ENCODE measurements around the gene GBGT1.

GBGT1 gene

DNA sequence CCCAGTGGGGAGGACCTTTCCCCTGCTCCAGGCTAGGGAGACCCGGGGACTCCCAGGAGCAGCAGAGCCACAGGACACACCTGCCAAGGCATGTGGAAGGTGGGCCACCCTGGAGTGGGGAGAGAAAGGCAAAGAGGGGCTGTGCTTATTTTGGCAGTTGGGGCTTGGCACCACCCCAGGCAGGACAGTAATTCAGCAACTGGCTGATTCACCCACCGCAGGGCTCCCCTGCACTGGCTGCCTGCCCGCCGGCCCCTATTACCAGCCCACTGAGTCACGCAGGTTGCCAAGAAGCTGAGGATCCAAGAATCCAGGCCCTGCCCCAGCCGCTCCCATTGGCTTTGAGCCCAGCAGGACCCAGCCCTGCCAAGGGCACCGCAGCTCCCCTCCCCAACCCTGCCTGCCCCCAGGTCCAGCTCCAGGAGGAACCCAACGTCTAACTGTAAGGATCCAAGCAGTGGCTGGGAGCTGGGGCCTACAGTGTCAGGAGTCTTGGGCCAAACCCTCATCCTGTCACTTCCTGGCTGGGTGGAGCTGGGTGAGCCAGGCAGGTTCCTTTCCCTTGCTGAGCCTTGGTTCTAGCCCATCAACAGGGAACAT lies 28.5 kb downstream of the GBGT1 start:
- Histone ChIP-seq H3K4me1 (ENCODE audit: control insufficient read depth, low read depth, low read length) (peaks cover 7% of the 10 kb centered on the region), H3K4me3 (ENCODE audit: low read length) (no peak overlapping the region), H3K9ac (ENCODE audit: low read length) (no peak overlapping the region), H3K27me3 (ENCODE audit: control insufficient read depth, insufficient read depth, low read length) (no peaks in the 10 kb centered on the region), H3K36me3 (ENCODE audit: control insufficient read depth, low read depth, low read length) (no peaks in the 10 kb centered on the region), H3K9me3 (ENCODE audit: control insufficient read depth, low read depth, low read length) (no peaks in the 10 kb centered on the region), H3K27ac (ENCODE audit: low read length) (no peak overlapping the region)

DNA sequence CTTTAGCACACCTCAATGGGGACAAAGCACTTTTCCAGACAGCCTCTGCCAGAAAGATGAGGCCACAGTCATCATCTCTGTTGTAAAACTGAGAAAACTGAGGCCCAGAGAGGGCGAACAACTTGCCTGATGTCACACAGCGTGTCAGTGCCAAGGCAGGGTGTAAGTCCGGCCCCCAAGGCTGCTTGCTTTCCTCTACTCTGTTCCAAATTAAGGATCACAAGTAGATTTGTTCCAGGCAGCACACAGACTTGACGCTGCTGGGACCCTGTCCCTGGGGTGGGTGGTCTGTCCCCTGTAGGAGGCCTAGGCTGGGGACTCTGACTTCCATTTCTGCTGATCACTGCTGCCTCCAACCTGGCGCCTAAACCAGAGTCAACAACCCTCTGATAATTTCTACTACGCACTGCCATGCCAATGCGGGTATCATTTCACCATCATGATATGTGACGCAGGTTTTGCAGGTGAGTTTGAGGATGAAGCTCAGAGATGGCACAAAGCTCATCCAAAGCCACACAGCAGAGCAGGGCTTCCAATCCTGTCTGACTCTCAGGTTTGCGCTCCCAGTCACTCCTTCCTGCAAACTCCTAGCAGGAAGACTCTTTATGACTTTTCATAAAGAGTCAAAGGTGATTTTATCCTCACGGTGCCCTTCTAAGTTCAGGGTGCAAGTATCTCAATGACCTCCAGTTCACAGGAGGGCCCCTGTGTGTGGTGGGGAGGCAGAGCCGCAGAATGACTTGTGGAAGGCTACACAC lies 29.1 kb downstream of the GBGT1 start:
- H3K4me1 ChIP-seq (ENCODE audit: control insufficient read depth, low read depth, low read length) = peaks cover 7% of the 10 kb centered on the region
- no peak overlapping the region for H3K9ac ChIP-seq (ENCODE audit: low read length)
- no peaks in the 10 kb centered on the region for H3K9me3 ChIP-seq (ENCODE audit: control insufficient read depth, low read depth, low read length)
- H3K4me3 ChIP-seq (ENCODE audit: low read length) = no peak overlapping the region
- no peak overlapping the region for H3K27ac ChIP-seq (ENCODE audit: low read length)
- no peaks in the 10 kb centered on the region for H3K27me3 ChIP-seq (ENCODE audit: control insufficient read depth, insufficient read depth, low read length)
- H3K36me3 ChIP-seq (ENCODE audit: control insufficient read depth, low read depth, low read length) = no peaks in the 10 kb centered on the region

DNA sequence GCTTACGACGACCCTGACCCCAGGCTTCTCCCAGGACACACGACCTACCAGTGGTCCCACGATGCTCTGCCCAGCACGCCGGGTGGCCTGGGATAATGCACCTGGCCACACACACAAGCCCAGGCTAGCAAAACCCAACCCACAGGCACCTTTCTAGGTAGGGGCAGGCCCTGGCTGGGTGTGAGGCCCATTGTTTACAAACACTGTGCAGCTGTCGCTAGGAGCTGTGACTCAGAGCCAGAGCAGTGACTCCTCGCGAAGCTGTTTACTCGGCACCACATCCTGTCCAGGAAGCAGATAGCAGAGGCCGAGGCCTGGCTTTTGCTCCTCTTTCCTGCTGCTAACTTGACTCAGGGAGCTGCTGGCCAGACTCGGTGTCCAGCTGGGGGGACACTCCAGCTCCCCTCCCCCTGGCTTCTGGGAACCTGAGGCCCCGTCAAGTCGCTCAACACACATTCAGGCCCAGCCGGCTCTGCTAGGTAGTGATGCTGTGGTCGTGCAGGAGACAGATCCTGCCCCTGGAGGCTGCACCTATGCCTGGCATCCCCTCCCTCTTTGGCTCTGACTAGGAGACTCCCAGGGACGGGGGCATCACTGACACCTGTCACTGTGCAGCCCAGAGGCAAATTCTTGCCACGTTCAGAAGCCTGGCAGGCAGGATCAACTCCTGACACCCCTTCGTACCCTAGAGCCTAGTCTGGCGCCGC lies 29.9 kb downstream of the GBGT1 start:
- no peaks in the 10 kb centered on the region for H3K9me3 ChIP-seq (ENCODE audit: control insufficient read depth, low read depth, low read length)
- H3K27me3 ChIP-seq (ENCODE audit: control insufficient read depth, insufficient read depth, low read length) = no peaks in the 10 kb centered on the region
- no peaks in the 10 kb centered on the region for H3K36me3 ChIP-seq (ENCODE audit: control insufficient read depth, low read depth, low read length)
- peaks cover 7% of the 10 kb centered on the region for H3K4me1 ChIP-seq (ENCODE audit: control insufficient read depth, low read depth, low read length)
- H3K27ac ChIP-seq (ENCODE audit: low read length) = no peak overlapping the region
- no peak overlapping the region for H3K4me3 ChIP-seq (ENCODE audit: low read length)
- peak overlapping the region; percentile 31 for H3K9ac ChIP-seq (ENCODE audit: low read length)

DNA sequence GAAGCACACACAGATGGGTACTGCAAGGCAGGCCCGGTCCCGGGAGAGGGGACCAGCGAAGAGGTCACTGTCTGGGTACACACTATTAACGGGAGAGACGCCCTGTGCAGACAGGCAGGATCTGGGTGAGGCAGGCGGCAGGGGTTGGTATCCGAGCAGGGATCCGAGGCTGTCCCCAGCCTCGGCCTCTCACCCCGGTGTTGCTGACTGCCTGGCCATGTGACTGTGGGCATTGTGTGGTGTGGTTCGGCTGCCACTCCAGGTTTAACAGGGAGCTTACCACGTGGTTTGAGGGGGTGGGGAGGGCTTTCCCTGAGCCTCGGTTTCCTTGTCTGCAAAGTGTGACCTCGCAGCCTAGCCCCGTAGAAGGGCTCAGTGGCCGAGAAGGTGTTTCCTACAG lies 31.5 kb downstream of the GBGT1 start:
- Histone ChIP-seq H3K9me3 (ENCODE audit: control insufficient read depth, low read depth, low read length) (no peaks in the 10 kb centered on the region), H3K4me1 (ENCODE audit: control insufficient read depth, low read depth, low read length) (peaks cover 7% of the 10 kb centered on the region), H3K27ac (ENCODE audit: low read length) (no peak overlapping the region), H3K27me3 (ENCODE audit: control insufficient read depth, insufficient read depth, low read length) (no peaks in the 10 kb centered on the region), H3K36me3 (ENCODE audit: control insufficient read depth, low read depth, low read length) (no peaks in the 10 kb centered on the region), H3K4me3 (ENCODE audit: low read length) (no peak overlapping the region), H3K9ac (ENCODE audit: low read length) (no peak overlapping the region)

DNA sequence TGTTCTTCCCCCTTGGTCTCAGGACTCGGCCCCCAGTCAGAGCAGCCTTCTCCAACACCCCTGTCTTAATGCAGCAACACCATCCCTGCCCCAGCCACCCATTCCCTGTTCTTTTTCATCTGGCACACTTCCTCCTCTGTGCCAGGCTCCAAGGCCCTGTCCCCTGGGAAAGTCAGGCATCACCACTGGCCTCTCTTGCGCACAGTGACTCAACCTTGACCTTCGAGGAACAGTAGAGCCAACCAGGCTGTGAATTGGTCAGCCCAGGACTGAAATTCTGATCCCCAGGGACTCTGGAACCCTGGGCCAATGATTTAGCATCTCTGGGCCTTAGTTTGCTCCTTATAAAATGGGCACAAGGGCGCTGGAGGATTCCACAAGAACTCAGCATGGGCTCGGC lies 32.2 kb downstream of the GBGT1 start:
- H3K4me1 ChIP-seq (ENCODE audit: control insufficient read depth, low read depth, low read length) = peaks cover 7% of the 10 kb centered on the region
- H3K4me3 ChIP-seq (ENCODE audit: low read length) = no peak overlapping the region
- no peak overlapping the region for H3K9ac ChIP-seq (ENCODE audit: low read length)
- H3K27me3 ChIP-seq (ENCODE audit: control insufficient read depth, insufficient read depth, low read length) = no peaks in the 10 kb centered on the region
- no peak overlapping the region for H3K27ac ChIP-seq (ENCODE audit: low read length)
- no peaks in the 10 kb centered on the region for H3K36me3 ChIP-seq (ENCODE audit: control insufficient read depth, low read depth, low read length)
- no peaks in the 10 kb centered on the region for H3K9me3 ChIP-seq (ENCODE audit: control insufficient read depth, low read depth, low read length)

DNA sequence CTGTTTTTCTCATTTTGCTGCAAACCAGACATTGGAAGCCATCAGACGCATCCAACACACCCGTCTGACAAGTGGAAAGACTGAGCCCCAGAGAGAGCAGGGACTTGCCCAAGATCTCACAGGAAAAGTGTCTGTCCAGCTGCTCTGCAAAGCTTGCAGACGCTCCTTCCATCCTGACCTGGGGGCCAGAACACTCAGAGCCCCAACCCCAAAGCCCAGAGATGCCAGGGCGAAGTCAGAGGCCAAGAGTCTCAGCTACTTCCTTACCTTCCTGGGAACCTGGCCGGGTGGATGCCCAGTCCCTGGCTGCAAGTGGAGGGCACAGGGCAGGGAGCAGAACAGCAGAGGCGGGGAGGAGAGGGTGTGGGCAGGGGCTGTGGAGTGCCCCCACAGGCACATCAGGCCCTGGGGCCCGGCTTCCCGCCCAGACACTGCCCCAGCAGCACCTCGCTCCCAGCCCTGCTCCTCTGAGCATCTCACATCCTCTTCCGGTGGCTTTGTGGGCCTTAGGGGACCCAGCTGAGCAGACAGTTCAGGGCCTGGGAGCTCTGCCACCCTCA lies 32.9 kb downstream of the GBGT1 start:
- Histone ChIP-seq H3K9me3 (ENCODE audit: control insufficient read depth, low read depth, low read length) (no peaks in the 10 kb centered on the region), H3K4me1 (ENCODE audit: control insufficient read depth, low read depth, low read length) (peaks cover 7% of the 10 kb centered on the region), H3K4me3 (ENCODE audit: low read length) (no peak overlapping the region), H3K36me3 (ENCODE audit: control insufficient read depth, low read depth, low read length) (no peaks in the 10 kb centered on the region), H3K27ac (ENCODE audit: low read length) (no peak overlapping the region), H3K9ac (ENCODE audit: low read length) (no peak overlapping the region), H3K27me3 (ENCODE audit: control insufficient read depth, insufficient read depth, low read length) (no peaks in the 10 kb centered on the region)

DNA sequence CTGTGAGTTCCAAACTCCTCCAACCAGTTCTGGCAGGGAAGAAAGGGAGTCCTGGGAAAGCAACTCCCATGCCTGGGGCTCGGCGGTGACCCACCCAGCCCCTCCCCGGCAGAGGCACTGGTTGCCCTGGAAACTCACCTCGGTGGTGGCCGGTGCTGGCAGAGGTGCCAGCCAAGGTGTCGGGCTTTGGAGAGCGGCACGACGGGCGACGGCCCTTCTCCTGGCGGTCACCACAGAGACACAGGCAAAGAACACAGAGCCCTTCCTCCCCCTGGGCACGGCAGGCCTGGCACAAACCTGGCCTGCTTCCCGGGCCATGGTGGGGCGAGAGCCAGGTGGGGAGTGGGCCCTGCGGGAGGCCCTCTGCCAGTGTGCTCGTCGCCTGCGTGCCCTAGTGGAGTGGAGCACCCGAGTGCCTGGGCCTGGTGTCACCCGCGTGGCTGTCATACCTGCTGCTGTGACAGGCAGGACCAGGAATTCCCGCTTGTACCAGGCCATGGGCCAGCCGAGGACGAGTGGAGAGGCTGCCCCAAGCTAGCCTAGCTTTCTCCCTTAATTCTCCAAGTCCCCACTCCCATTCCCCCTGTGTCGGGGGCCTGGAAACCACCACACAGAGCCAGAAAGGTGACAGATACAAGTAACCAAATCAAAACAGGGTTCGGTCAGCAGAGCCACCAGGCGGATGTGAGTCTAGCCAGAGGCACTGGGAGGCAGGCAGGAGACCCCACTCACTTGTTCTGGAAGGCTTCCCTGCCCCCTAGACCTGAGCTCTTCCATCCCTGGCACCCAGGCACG lies 34.5 kb downstream of the GBGT1 start:
- Histone ChIP-seq H3K9me3 (ENCODE audit: control insufficient read depth, low read depth, low read length) (no peaks in the 10 kb centered on the region), H3K4me3 (ENCODE audit: low read length) (no peak overlapping the region), H3K9ac (ENCODE audit: low read length) (no peak overlapping the region), H3K27me3 (ENCODE audit: control insufficient read depth, insufficient read depth, low read length) (peaks cover 14% of the 10 kb centered on the region), H3K36me3 (ENCODE audit: control insufficient read depth, low read depth, low read length) (no peaks in the 10 kb centered on the region), H3K27ac (ENCODE audit: low read length) (no peak overlapping the region), H3K4me1 (ENCODE audit: control insufficient read depth, low read depth, low read length) (peaks cover 7% of the 10 kb centered on the region)

DNA sequence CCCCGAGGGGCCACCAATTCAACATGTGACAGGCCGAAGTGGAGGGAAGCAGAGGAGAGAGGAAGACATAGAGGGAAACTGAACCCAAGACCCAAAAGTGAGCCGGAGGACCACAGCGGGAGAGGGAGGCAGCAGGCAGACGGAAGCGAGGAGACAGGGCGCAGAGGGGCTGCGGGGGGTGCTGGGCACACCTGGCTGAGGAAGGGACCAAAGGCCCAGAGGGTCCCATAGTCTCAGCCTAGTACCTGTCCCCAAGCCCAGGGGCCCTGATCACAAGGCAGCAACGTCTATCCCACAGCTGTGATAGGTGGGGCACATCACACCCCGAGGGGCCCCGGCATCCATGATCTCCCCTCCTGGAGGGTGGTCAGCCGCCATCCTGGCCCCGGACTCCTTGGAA lies 35.6 kb downstream of the GBGT1 start:
- Histone ChIP-seq H3K27me3 (ENCODE audit: control insufficient read depth, insufficient read depth, low read length) (peaks cover 18% of the 10 kb centered on the region), H3K36me3 (ENCODE audit: control insufficient read depth, low read depth, low read length) (no peaks in the 10 kb centered on the region), H3K27ac (ENCODE audit: low read length) (no peak overlapping the region), H3K4me1 (ENCODE audit: control insufficient read depth, low read depth, low read length) (no peaks in the 10 kb centered on the region), H3K9ac (ENCODE audit: low read length) (no peak overlapping the region), H3K4me3 (ENCODE audit: low read length) (no peak overlapping the region), H3K9me3 (ENCODE audit: control insufficient read depth, low read depth, low read length) (no peaks in the 10 kb centered on the region)

DNA sequence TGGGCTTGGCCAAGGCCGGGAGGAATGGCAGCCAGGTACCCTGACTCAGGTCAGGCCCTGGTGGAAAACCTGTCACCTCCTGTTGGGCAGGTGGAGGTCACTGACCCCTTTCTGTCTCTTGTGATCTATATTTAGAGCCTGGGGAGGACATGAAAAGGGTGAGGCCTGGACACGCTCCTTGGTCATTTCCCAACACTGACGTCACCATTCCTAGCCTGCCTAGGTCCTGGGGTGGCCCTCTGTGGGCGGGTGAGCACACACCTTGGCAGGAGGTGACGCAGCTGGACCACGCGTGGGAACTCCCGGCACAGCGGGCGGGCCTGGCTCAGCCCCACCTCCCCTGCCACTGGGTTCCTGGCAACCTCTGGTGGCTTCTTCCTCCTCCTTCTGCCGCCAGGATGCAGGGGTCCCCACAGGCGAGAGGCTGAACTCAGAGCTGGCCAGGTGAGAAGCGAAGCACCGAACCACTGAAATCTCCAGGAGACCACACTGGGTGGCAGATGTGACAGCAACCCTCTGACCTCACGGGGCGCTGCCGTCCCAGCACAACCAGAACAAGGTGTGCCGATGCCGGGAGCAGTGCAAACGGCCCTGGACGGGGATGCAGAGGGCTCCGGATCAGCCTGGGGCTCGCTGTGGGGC lies 36.3 kb downstream of the GBGT1 start:
- Histone ChIP-seq H3K4me1 (ENCODE audit: control insufficient read depth, low read depth, low read length) (no peaks in the 10 kb centered on the region), H3K36me3 (ENCODE audit: control insufficient read depth, low read depth, low read length) (no peaks in the 10 kb centered on the region), H3K9me3 (ENCODE audit: control insufficient read depth, low read depth, low read length) (no peaks in the 10 kb centered on the region), H3K27ac (ENCODE audit: low read length) (no peak overlapping the region), H3K4me3 (ENCODE audit: low read length) (no peak overlapping the region), H3K27me3 (ENCODE audit: control insufficient read depth, insufficient read depth, low read length) (peaks cover 25% of the 10 kb centered on the region), H3K9ac (ENCODE audit: low read length) (no peak overlapping the region)

DNA sequence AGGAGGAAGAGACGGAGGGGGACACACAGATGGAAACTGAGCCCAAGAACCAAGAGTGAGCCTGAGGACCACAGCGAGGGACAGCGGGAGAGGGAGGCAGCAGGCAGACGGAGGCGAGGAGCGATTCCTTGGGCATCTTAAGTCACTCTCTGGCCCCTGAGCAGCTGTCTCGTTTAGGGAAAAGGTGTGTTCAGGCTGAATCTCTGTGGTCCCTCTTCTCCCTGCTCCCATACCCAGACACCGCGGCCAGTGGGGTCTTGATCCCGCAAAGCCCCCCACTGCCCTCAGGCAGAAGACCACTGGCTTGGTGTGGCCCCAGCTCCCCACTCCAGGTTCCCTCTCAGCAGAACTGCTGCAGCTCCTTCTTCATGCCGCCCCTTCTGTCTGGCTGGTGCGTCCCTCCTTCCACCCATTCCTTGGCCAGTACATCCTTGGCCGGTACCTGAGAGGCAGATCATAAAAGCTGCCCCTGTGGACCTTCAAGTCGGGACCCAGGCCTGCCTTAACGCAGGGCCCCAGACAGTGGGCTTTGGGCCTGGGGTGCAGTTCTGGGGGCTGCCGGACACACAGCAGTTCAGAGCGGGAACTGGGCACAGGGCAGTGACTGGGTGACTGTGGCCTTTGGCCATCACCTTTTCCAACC lies 36.9 kb downstream of the GBGT1 start:
- Histone ChIP-seq H3K27ac (ENCODE audit: low read length) (no peak overlapping the region), H3K4me3 (ENCODE audit: low read length) (no peak overlapping the region), H3K9ac (ENCODE audit: low read length) (no peak overlapping the region), H3K9me3 (ENCODE audit: control insufficient read depth, low read depth, low read length) (no peaks in the 10 kb centered on the region), H3K4me1 (ENCODE audit: control insufficient read depth, low read depth, low read length) (no peaks in the 10 kb centered on the region), H3K36me3 (ENCODE audit: control insufficient read depth, low read depth, low read length) (no peaks in the 10 kb centered on the region), H3K27me3 (ENCODE audit: control insufficient read depth, insufficient read depth, low read length) (peaks cover 31% of the 10 kb centered on the region)
